Measurements from ENCODE around the gene TNIP1.

Gene TNIP1, protein sequence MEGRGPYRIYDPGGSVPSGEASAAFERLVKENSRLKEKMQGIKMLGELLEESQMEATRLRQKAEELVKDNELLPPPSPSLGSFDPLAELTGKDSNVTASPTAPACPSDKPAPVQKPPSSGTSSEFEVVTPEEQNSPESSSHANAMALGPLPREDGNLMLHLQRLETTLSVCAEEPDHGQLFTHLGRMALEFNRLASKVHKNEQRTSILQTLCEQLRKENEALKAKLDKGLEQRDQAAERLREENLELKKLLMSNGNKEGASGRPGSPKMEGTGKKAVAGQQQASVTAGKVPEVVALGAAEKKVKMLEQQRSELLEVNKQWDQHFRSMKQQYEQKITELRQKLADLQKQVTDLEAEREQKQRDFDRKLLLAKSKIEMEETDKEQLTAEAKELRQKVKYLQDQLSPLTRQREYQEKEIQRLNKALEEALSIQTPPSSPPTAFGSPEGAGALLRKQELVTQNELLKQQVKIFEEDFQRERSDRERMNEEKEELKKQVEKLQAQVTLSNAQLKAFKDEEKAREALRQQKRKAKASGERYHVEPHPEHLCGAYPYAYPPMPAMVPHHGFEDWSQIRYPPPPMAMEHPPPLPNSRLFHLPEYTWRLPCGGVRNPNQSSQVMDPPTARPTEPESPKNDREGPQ

DNA sequence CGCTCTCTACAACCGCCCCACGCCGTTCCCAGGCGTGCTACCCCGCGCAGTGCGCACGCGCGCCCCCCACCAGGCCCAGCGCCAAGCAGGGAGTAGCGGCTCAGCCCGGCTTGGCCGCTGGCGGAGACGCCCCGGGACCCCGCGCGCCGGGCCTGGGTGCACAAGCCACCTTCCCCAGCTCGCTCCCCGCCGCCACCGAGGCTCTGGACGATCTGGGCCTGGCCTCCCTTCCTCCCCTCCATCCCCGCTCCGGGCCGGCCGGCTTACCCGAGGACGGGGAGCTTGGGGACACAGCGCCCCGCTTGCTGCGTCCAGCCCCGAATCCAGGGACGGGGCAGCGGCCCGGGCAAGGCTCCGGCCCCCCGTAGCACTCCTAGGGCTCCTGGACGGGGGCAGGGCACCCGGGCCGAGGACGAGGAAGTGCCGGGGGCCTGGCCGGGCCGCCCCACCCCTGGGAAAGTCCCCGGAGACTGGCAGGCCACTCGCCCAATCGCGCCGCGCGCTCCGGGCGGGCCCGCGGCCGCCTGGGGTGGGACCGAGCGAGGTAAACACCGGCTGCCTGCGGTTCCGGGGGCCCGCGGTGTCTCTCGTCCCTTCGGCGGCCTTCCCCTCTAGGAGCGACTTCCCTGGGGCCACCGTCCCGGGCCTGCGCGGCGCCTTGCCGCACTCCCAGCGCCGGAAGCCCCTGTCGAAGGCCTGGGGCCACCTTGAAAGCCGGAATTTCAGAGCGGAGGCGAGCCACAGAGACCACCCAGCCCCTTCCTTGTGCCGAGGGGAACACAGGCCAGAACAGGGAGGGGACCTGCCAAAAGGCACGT is at the start of gene TNIP1:
TSS of gene TNIP1 (minus strand) at position 422 of the 818 bp plus-strand sequence. CDS start 15,939 bp downstream, outside the sequence.
- Histone ChIP-seq H3K79me2 (ENCODE audit: insufficient read depth, low read length) (peaks cover 64% of the 10 kb centered on the region), H3K9me3 (ENCODE audit: insufficient read depth, low read length, severe bottlenecking) (no peaks in the 10 kb centered on the region), H3K27ac (ENCODE audit: low read length) (peak within 1 kb of the TSS; percentile 90), H3K4me1 (ENCODE audit: insufficient read depth, low read length) (peaks cover 44% of the 10 kb centered on the region), H3K9ac (ENCODE audit: low read depth, low read length) (peak within 1 kb of the TSS; percentile 79), H2AFZ (ENCODE audit: low read depth, low read length) (peak within 1 kb of the TSS; percentile 90), H4K20me1 (ENCODE audit: insufficient read depth, low read length) (peaks cover 32% of the 10 kb centered on the region), H3K4me3 (ENCODE audit: low read depth in 1 of 2, low read length in 2 of 2) (peak within 1 kb of the TSS; percentile 38 to 74), H3K27me3 (ENCODE audit: insufficient read depth, low read length, poor library complexity) (no peaks in the 10 kb centered on the region), H3K36me3 (ENCODE audit: insufficient read depth, low read length) (peaks cover 22% of the 10 kb centered on the region), H3K4me2 (ENCODE audit: insufficient read depth, low read length) (peak within 1 kb of the TSS; percentile 73)
- TF ChIP-seq EZH2 (IDR thresholded peaks at IDR 0.05; ENCODE audit: borderline replicate concordance, low read depth, low read length, severe bottlenecking), result no peak
- TF ChIP-seq, protein P1, sequence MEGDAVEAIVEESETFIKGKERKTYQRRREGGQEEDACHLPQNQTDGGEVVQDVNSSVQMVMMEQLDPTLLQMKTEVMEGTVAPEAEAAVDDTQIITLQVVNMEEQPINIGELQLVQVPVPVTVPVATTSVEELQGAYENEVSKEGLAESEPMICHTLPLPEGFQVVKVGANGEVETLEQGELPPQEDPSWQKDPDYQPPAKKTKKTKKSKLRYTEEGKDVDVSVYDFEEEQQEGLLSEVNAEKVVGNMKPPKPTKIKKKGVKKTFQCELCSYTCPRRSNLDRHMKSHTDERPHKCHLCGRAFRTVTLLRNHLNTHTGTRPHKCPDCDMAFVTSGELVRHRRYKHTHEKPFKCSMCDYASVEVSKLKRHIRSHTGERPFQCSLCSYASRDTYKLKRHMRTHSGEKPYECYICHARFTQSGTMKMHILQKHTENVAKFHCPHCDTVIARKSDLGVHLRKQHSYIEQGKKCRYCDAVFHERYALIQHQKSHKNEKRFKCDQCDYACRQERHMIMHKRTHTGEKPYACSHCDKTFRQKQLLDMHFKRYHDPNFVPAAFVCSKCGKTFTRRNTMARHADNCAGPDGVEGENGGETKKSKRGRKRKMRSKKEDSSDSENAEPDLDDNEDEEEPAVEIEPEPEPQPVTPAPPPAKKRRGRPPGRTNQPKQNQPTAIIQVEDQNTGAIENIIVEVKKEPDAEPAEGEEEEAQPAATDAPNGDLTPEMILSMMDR (IDR thresholded peaks at IDR 0.05; ENCODE audit: borderline replicate concordance, extremely low read depth, low read length, poor library complexity, severe bottlenecking), result peak; percentile 22
- ATAC-seq (ENCODE audit: insufficient read depth, low read depth), result peak; percentile 92
- peak; percentile 94 for DNase-seq

DNA sequence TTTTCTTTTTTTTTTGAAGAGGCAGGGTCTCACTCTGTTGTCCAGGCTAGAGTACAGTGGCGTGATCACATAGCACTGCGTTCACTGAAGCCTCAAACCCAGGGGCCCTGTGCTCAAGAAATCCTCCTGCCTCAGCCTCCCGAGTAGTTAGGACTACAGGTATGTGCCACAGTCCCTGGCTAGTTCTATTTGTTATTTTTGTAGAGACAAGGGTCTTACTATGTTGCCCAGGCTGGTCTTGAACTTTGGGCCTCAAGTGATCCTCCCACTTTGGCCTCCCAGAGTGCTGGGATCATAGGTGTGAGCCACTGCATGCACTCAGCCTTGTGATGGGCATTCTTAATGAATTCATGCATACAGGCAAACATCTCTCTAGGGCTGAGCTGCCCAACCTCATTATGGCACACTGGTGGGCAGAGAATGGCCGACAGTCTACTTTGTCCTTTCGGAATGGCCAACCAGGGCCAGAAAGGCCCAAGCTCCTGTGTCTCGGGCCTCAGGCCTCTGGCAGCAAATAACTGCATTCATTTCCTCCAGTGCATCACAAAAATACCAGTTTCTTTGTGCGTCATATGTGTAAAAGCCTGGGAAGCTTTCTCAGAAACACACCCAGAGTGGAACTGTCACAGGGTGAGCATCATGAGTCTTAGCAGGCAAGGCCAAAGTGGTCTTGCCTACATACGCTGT is 49.5 kb upstream of the TNIP1 start:
- Histone ChIP-seq H3K4me1 (ENCODE audit: insufficient read depth, low read length) (peaks cover 11% of the 10 kb centered on the region), H3K4me2 (ENCODE audit: insufficient read depth, low read length) (no peak overlapping the region), H3K4me3 (ENCODE audit: low read depth in 1 of 2, low read length in 2 of 2) (no peak overlapping the region), H2AFZ (ENCODE audit: low read depth, low read length) (no peak overlapping the region), H3K27me3 (ENCODE audit: insufficient read depth, low read length, poor library complexity) (no peaks in the 10 kb centered on the region), H3K9ac (ENCODE audit: low read depth, low read length) (no peak overlapping the region), H4K20me1 (ENCODE audit: insufficient read depth, low read length) (no peaks in the 10 kb centered on the region), H3K27ac (ENCODE audit: low read length) (no peak overlapping the region), H3K36me3 (ENCODE audit: insufficient read depth, low read length) (peaks cover 95% of the 10 kb centered on the region), H3K9me3 (ENCODE audit: insufficient read depth, low read length, severe bottlenecking) (no peaks in the 10 kb centered on the region), H3K79me2 (ENCODE audit: insufficient read depth, low read length) (no peaks in the 10 kb centered on the region)
- ATAC-seq (ENCODE audit: insufficient read depth, low read depth) (no peak), DNase-seq (no peak)
- TF ChIP-seq EZH2 (IDR thresholded peaks at IDR 0.05; ENCODE audit: borderline replicate concordance, low read depth, low read length, severe bottlenecking), result no peak
- TF ChIP-seq, protein P1 (IDR thresholded peaks at IDR 0.05; ENCODE audit: borderline replicate concordance, extremely low read depth, low read length, poor library complexity, severe bottlenecking), result no peak

DNA sequence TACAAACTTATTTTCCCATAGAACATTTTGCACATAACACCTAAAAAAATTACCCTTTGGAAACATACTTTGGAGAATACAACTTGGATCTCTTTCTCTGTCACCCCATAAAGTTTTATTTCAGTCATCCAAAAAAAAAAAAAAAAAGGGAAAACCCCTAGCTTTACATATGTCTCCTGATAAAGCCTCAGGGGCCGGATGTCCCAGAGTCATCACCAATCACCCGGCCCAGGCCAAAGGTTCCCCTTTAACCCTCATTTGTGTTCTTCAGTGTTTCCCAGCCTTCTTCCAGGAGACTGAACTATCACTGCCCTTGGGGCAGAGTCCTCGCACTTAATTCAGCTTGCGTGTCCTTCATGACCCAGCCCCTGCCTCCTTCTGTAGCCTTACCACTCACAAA is 48.0 kb upstream of the TNIP1 start:
- no peak overlapping the region for H3K4me3 ChIP-seq (ENCODE audit: low read depth in 1 of 2, low read length in 2 of 2)
- ATAC-seq (ENCODE audit: insufficient read depth, low read depth) (no peak), DNase-seq (no peak)
- peaks cover 26% of the 10 kb centered on the region for H3K4me1 ChIP-seq (ENCODE audit: insufficient read depth, low read length)
- H3K27ac ChIP-seq (ENCODE audit: low read length), result no peak overlapping the region
- no peak overlapping the region for H3K4me2 ChIP-seq (ENCODE audit: insufficient read depth, low read length)
- no peak overlapping the region for H2AFZ ChIP-seq (ENCODE audit: low read depth, low read length)
- no peak overlapping the region for H3K9ac ChIP-seq (ENCODE audit: low read depth, low read length)
- H3K27me3 ChIP-seq (ENCODE audit: insufficient read depth, low read length, poor library complexity), result no peaks in the 10 kb centered on the region
- H4K20me1 ChIP-seq (ENCODE audit: insufficient read depth, low read length), result no peaks in the 10 kb centered on the region
- no peaks in the 10 kb centered on the region for H3K79me2 ChIP-seq (ENCODE audit: insufficient read depth, low read length)
- H3K9me3 ChIP-seq (ENCODE audit: insufficient read depth, low read length, severe bottlenecking), result no peaks in the 10 kb centered on the region
- peaks cover 90% of the 10 kb centered on the region for H3K36me3 ChIP-seq (ENCODE audit: insufficient read depth, low read length)
- TF ChIP-seq, protein P1 (IDR thresholded peaks at IDR 0.05; ENCODE audit: borderline replicate concordance, extremely low read depth, low read length, poor library complexity, severe bottlenecking), result no peak
- no peak for TF ChIP-seq EZH2 (IDR thresholded peaks at IDR 0.05; ENCODE audit: borderline replicate concordance, low read depth, low read length, severe bottlenecking)

Measured in DND-41 (cell line).